Left ventricle myocardium superior (tissue), 1 donor: ENCODE measurements around the gene GHR. TPM values are rescaled to one million over a fixed set of nuclear protein-coding genes. Genes with fewer than 3 reads are reported as not detected.

ENCODE experiments used
- ATAC-seq: fragments of 200-7000 bp; cut with Tn5 transposase; one replicate; pipeline ENCODE4 v1.9.1; 2020; ENCODE audit warnings: mild to moderate bottlenecking, moderate library complexity
- DNase-seq: peaks from one replicate; pipeline ENCODE4 v3.0.0-alpha.2; 2020
- intact Hi-C: fragments of 100-400 bp; cut with micrococcal nuclease; formaldehyde crosslinking; loops from one replicate; pipeline ENCODE4 v1.11.0; 2022
- total RNA-seq: library from RNA; stranded (reverse); fragmentation: NEBNext Ultra II Directional; extraction: Animal tissue kit (Norgen Biotek cat#: 25700); gene quantifications from one replicate; pipeline ENCODE4 v1.2.1, GENCODE V29; 2021
- donor health status: DM: no; HTN: yes; CAD: no; lungs with severe emphysema.

Gene GHR
- total RNA-seq, 1 donor from 2014 or later: 11.9 TPM

GRCh38 chr5:42590566-42590965 lies 167.3 kb downstream of the GHR start:
- no peak for DNase-seq
- intact Hi-C loops: loop anchor here (10.0 kb wide), 1 partner anchor 64 kb away; no protein-coding TSS in a partner anchor
- peak; percentile 4 for ATAC-seq

- DNase-seq (peak; percentile 82), ATAC-seq (peak; percentile 88)
- intact Hi-C loops: loop anchor here (10.0 kb wide), 1 partner anchor 64 kb away; no protein-coding TSS in a partner anchor
These were observed 167.8 kb downstream of the GHR start for GRCh38 chr5:42591015-42591414.

- intact Hi-C loops: loop anchor here (10.0 kb wide), 1 partner anchor 62 kb away; no protein-coding TSS in a partner anchor
- ATAC-seq (no peak), DNase-seq (no peak)
These were observed 169.3 kb downstream of the GHR start for GRCh38 chr5:42592401-42593140.

GRCh38 chr5:42593591-42593990 lies 170.4 kb downstream of the GHR start:
- intact Hi-C loops: loop anchor here (10.0 kb wide), 1 partner anchor 61 kb away; no protein-coding TSS in a partner anchor
- no peak for ATAC-seq
- no peak for DNase-seq

GRCh38 chr5:42595597-42595996 lies 172.4 kb downstream of the GHR start:
- intact Hi-C loops: loop anchor here (10.0 kb wide), 1 partner anchor 59 kb away; no protein-coding TSS in a partner anchor
- DNase-seq (no peak), ATAC-seq (no peak)

- ATAC-seq (no peak), DNase-seq (no peak)
- intact Hi-C loops: loop anchor here (10.0 kb wide), 1 partner anchor 58 kb away; no protein-coding TSS in a partner anchor
These were observed 173.6 kb downstream of the GHR start for GRCh38 chr5:42596817-42597216.

GRCh38 chr5:42597318-42597937 lies 174.2 kb downstream of the GHR start:
- peak; percentile 30 for DNase-seq
- intact Hi-C loops: loop anchor here (10.0 kb wide), 1 partner anchor 57 kb away; no protein-coding TSS in a partner anchor
- ATAC-seq: peak; percentile 99

GRCh38 chr5:42598311-42598710 lies 175.1 kb downstream of the GHR start:
- intact Hi-C loops: loop anchor here (10.0 kb wide), 1 partner anchor 56 kb away; no protein-coding TSS in a partner anchor
- ATAC-seq: no peak
- no peak for DNase-seq

- intact Hi-C loops: loop anchor here (10.0 kb wide), 1 partner anchor 56 kb away; no protein-coding TSS in a partner anchor
- DNase-seq: no peak
- no peak for ATAC-seq
These were observed 175.9 kb downstream of the GHR start for GRCh38 chr5:42599106-42599505.

GRCh38 chr5:42600441-42600840 lies 177.2 kb downstream of the GHR start:
- intact Hi-C loops: no loop called here

GRCh38 chr5:42604171-42604711 lies 181.0 kb downstream of the GHR start:
- intact Hi-C loops: no loop called here
- ATAC-seq (no peak), DNase-seq (no peak)

More at GRCh38 chr5:42600441-42600840, 177.2 kb downstream of the GHR start:
- DNase-seq: no peak
- no peak for ATAC-seq

- intact Hi-C loops: no loop called here
- DNase-seq (no peak), ATAC-seq (no peak)
These were observed 182.3 kb downstream of the GHR start for GRCh38 chr5:42605490-42605889.

- ATAC-seq (no peak), DNase-seq (no peak)
- intact Hi-C loops: no loop called here
These were observed 183.2 kb downstream of the GHR start for GRCh38 chr5:42606464-42606869.

GRCh38 chr5:42611437-42611836 lies 188.2 kb downstream of the GHR start:
- no peak for ATAC-seq
- intact Hi-C loops: no loop called here
- DNase-seq: no peak

- intact Hi-C loops: no loop called here
- peak; percentile 43 for ATAC-seq
- DNase-seq: no peak
These were observed 189.6 kb downstream of the GHR start for GRCh38 chr5:42612750-42613366.

- intact Hi-C loops: no loop called here
- DNase-seq (no peak), ATAC-seq (no peak)
These were observed 191.3 kb downstream of the GHR start for GRCh38 chr5:42614509-42614908.

GRCh38 chr5:42620579-42621216 lies 197.5 kb downstream of the GHR start:
- peak; percentile 25 for ATAC-seq
- intact Hi-C loops: no loop called here
- DNase-seq: no peak

GRCh38 chr5:42621242-42621641 lies 198.0 kb downstream of the GHR start:
- DNase-seq: no peak
- ATAC-seq: peak; percentile 13
- intact Hi-C loops: no loop called here

GRCh38 chr5:42621662-42622061 lies 198.4 kb downstream of the GHR start:
- no peak for ATAC-seq

More at GRCh38 chr5:42621662-42622061, 198.4 kb downstream of the GHR start:
- intact Hi-C loops: no loop called here
- no peak for DNase-seq
